CD1c-positive myeloid dendritic cell (primary cell): ENCODE data around the gene YTHDF1.

ENCODE experiments used
- DNase-seq: peaks from one replicate; pipeline ENCODE4 v3.0.0-alpha.2; 2016; ENCODE audit errors: extremely low spot score

The YTHDF1 gene

GRCh38 chr20:63208346-63208909 is 7.5 kb downstream of the YTHDF1 start:
- no peak for DNase-seq

- no peak for DNase-seq
Observed at GRCh38 chr20:63206878-63207277, 9.1 kb downstream of the YTHDF1 start.

GRCh38 chr20:63205896-63206295 is 10.0 kb downstream of the YTHDF1 start:
- no peak for DNase-seq

GRCh38 chr20:63204362-63204761 is 11.6 kb downstream of the YTHDF1 start:
- DNase-seq = no peak

DNA sequence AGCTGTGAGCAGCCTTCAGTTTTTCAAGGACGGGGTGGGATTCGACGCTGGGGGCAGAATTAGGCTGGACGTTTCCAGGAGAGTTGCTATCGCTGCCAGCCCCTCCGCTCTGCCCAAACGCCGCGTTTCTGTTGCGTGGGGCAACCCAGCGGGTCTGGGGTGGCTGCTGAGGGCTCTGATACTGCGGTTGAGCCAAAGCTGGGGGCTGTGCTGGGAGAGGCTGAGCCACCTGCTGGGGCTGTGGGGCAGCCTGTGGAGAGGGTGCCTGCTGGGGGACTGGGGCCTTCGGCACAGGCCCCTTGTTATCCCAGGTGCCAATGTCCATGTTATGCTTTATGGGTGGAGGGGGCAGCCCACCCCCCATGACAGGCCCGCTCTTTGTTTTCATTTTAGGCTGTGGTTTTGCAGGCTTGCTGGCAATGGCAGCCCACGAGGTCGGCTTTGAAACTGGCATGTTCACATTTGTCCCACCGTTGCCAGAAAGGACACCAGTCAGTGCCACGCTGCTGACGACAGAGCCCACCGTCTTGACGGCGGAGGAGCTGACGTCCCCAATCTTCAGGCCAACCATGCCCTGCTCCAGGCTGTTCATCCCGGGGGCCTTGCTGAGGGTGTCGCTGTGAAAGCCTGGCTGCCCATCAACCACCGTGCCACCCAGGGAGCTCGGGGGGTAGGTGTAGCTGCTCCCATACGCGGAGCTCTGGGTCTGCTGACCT is 13.0 kb downstream of the YTHDF1 start:
- no peak for DNase-seq

GRCh38 chr20:63202021-63202420 is 13.9 kb downstream of the YTHDF1 start:
- no peak for DNase-seq

- DNase-seq = no peak
Observed at GRCh38 chr20:63198606-63199005, 17.3 kb downstream of the YTHDF1 start.

GRCh38 chr20:63196768-63197470 is 19.0 kb downstream of the YTHDF1 start:
- no peak for DNase-seq

DNA sequence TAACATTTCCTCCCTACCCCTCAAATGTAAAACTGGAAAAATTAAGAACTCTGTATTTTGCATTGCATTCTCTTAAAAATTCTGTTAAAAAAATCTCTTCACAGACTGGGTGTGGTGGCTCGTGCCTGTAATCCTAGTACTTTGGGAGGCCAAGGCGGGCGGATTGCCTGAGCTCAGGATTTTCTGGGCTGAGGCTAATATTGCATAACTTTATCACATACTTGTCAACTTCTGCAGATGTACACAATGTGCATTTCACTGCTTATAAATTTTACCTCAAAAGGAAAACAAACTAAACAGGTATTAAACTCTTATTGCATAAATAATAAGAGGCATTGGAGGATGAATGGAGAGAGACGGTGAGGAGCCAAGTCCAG is 21.1 kb downstream of the YTHDF1 start:
- no peak for DNase-seq

- no peak for DNase-seq
Observed at GRCh38 chr20:63194007-63194796, 21.7 kb downstream of the YTHDF1 start.

DNA sequence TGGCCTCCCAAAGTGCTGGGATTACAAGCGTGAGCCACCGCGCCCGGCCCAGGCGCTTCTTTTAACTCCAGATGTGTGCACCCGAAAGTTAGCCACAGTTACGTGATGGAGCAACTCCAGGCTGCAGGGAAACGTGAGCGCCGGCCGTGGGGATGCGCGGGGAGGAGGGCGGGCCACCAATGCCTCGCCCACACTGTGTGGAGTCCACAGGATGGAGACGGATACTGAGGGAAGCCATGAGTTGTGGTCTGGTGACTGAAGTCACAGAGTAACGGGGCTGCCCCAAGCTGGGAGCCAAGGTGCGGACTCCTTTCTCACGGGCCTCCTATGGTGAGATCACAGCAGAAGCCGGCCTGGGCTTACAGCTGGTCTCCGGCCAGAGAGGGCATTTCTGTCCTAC is 23.2 kb downstream of the YTHDF1 start:
- DNase-seq = no peak

DNA sequence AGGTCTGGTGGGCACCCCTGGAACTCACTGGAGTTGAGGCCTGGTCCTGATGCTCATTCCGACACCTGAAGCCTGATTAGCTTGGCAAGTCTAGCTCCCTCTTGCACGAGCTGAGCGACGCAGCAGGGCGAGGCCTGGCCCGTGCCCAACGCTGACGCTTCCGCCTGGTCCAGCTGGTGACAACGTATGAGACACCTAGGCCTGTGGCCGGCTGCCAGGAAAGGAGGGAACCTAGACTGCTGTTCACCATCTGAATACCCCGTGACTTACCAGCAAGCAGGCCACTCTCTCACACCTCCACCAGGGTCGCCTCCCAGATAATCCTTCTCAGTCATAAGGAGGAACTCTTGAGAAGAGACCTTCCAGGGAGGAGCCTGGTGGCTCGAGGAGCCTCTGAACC is 24.5 kb downstream of the YTHDF1 start:
- no peak for DNase-seq

GRCh38 chr20:63190828-63191227 is 25.1 kb downstream of the YTHDF1 start:
- DNase-seq = no peak

DNA sequence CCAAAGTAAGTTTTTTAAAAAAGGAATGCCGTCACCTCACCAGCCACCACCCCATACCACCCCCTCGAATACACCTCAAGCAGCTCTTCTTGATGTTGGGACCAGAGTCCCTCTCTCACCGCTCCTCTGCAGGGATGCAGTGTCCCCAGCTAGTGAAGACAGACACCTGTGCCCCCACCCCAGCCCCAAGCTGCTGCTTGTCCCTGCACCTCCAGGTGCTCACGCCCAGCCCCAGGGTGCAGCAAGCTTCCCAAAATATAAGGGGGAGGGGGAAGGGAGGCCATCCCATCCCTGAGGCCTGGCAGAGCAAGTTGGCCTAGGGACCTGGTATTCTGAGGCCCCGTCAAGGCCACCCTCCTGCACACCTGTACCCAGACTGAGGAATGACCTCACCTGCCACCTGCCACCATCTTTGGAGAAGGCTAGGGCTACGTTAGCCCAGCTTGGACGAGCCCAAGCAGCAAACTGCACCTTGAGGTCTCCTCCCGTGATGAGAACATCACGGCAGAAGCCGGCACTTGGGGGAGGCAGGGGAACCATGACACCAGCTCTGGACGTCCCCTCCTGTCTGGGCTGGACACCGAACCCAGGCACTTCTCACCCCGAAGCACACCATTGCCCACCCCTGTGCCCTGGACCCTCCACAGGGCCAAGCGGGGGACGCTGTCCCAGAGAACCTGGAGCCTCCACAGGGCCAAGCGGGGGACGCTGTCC is 25.9 kb downstream of the YTHDF1 start:
- DNase-seq = no peak

DNA sequence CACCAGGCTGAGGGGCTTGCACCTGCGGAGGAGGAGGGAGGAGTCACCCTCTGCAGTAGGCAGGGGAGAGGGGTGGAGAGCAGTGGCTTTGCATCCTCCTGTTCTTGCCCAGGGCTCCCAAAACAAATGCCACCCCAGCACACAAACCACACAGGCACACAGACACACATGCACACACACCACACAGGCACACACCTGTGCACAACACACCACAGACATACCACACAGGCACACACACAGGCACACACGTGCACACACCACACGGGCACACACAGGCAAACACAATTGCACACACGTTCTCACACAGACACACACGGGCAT is 26.6 kb downstream of the YTHDF1 start:
- no peak for DNase-seq

DNA sequence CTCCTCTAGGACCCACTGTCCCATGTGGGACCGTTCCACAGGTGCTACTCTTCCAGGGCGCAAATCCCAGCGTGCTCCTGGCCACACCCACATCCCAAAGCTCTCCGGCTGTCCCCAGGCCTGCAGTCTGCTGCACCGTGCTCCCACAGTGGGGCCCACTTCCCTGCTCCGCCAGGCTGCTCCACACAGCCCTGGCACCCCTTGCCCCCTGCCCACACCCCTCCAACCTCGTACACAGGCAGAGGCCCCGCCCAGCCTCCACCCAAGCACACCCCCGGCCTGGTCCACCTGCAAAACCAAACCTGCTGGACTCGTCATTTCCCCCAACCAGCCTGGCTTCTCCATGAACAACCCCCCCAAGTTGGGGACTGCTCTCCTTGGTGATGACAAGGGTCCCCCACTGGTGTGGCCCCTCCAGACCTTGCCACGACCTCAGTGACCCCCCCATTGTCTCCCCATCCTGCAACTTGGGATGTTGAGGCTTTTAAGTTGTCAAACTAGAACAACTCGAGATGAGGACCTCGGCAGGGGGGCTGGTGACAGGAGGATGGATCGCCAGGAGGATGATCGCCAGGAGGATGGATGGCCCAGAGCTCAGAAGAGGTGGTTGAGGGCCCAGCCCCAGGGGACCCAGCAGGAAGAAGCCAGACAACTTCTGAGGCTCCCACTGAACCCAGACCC is 27.1 kb downstream of the YTHDF1 start:
- no peak for DNase-seq

- DNase-seq = no peak
Observed at GRCh38 chr20:63188159-63188442, 27.8 kb downstream of the YTHDF1 start.

- no peak for DNase-seq
Observed at GRCh38 chr20:63187338-63188158, 28.4 kb downstream of the YTHDF1 start.

DNA sequence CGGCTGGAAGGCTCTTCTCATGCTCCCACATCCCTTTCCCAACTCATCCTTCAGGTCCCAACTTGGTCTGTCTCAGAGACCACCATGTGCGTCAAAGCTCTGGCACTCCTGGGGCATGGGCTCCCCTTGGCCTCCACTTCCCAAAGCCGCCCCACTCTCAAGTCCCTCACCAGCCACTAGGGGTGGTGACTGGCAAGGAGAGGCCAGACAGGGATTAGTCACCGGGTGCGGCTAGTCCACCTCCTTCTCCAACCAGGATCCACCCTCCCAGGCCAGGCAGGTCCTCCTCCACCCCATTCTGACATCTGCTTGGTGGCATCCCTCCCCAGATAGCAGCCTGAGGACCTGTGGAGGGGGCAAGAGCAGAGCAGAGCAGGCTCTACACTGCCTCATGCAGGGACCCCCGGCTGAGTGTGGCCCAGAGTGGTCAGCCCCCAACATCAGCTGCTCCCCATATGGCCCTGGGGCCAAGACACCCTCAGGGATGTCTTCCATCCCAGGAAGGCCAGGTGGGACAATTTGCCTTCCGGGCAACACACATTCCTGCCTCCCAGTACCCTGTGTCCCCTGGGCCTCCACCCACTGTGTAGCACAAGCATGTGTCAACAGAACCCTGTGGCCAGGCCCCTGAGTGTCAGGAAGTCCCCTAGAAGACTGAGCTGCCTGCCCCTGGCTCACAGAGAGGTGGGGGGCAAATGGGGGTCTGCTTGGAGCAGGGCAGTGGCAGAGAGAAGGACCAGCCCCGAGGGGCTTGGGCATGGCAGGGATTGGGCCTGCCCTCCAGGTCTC is 29.2 kb downstream of the YTHDF1 start:
- no peak for DNase-seq

DNA sequence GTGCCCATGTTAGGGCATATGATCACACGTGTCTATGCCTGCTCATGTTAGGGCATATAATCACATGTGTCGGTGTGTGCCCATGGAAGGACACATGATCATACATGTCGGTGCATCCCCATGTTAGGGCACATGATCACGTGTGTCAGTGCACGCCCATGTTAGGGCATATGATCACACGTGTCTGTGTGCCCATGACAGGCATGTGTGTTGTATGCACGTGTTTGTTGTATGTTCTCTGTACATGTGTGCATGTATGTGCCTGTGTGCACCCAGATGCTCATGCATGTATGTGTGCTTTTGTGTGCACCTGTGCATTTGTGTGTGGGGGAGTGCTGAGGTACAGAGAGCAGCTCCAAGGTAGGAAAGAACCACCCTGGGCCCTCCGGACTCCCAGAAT is 29.8 kb downstream of the YTHDF1 start:
- no peak for DNase-seq
